ENCODE results near the gene RNF182.

Gene RNF182

GRCh38 chr6:13907001-13907350 lies 17.8 kb upstream of the RNF182 start:
- Histone ChIP-seq H3K79me2 (ENCODE audit: control insufficient read depth, insufficient read depth, low read length) (no peaks in the 10 kb centered on the region), H3K4me2 (ENCODE audit: low read length) (no peak overlapping the region), H3K4me3 (ENCODE audit: low read length) (no peak overlapping the region), H3K4ac (ENCODE audit: low read depth, low read length) (no peak overlapping the region), H2BK5ac (ENCODE audit: low read length) (no peak overlapping the region), H2BK15ac (replicated peaks; ENCODE audit: low read depth) (no peak overlapping the region), H3K56ac (ENCODE audit: low read length) (no peak overlapping the region), H2AK5ac (ENCODE audit: low read length) (no peak overlapping the region), H4K8ac (ENCODE audit: low read depth, low read length) (no peak overlapping the region), H3K4me1 (ENCODE audit: control insufficient read depth, low read depth, low read length) (peaks cover 2% of the 10 kb centered on the region), H3K27ac (ENCODE audit: low read depth, low read length) (no peak overlapping the region), H3K79me1 (ENCODE audit: low read length) (no peaks in the 10 kb centered on the region), H2BK120ac (ENCODE audit: low read depth, low read length) (no peak overlapping the region), H3K23ac (ENCODE audit: low read length) (no peak overlapping the region), H4K5ac (ENCODE audit: low read length) (no peak overlapping the region), H3K27me3 (ENCODE audit: insufficient read depth, low read length, poor library complexity) (no peaks in the 10 kb centered on the region), H3K9ac (ENCODE audit: low read length) (no peak overlapping the region), H3K36me3 (ENCODE audit: control insufficient read depth, insufficient read depth, low read length) (no peaks in the 10 kb centered on the region), H3K18ac (ENCODE audit: low read length) (no peak overlapping the region)
- WGBS (ENCODE audit: extremely low coverage, insufficient coverage, low lambda C conversion rate), result no CpG with 5 or more reads among the region's 2 CpGs
- DNase-seq, result no peak

GRCh38 chr6:13907614-13908215 lies 17.0 kb upstream of the RNF182 start:
- Histone ChIP-seq H3K36me3 (ENCODE audit: control insufficient read depth, insufficient read depth, low read length) (no peaks in the 10 kb centered on the region), H3K4me1 (ENCODE audit: control insufficient read depth, low read depth, low read length) (peaks cover 2% of the 10 kb centered on the region), H3K79me2 (ENCODE audit: control insufficient read depth, insufficient read depth, low read length) (no peaks in the 10 kb centered on the region), H3K18ac (ENCODE audit: low read length) (no peak overlapping the region), H4K5ac (ENCODE audit: low read length) (no peak overlapping the region), H3K9ac (ENCODE audit: low read length) (no peak overlapping the region), H2AK5ac (ENCODE audit: low read length) (no peak overlapping the region), H3K23ac (ENCODE audit: low read length) (no peak overlapping the region), H4K8ac (ENCODE audit: low read depth, low read length) (no peak overlapping the region), H3K56ac (ENCODE audit: low read length) (no peak overlapping the region), H2BK5ac (ENCODE audit: low read length) (no peak overlapping the region), H3K79me1 (ENCODE audit: low read length) (no peaks in the 10 kb centered on the region), H2BK120ac (ENCODE audit: low read depth, low read length) (no peak overlapping the region), H3K27ac (ENCODE audit: low read depth, low read length) (no peak overlapping the region), H3K27me3 (ENCODE audit: insufficient read depth, low read length, poor library complexity) (no peaks in the 10 kb centered on the region), H3K4ac (ENCODE audit: low read depth, low read length) (no peak overlapping the region), H3K4me3 (ENCODE audit: low read length) (no peak overlapping the region), H2BK15ac (replicated peaks; ENCODE audit: low read depth) (no peak overlapping the region), H3K4me2 (ENCODE audit: low read length) (no peak overlapping the region)
- no peak for DNase-seq
- WGBS (ENCODE audit: extremely low coverage, insufficient coverage, low lambda C conversion rate), result no CpG with 5 or more reads among the region's 2 CpGs

GRCh38 chr6:13908955-13909381 lies 15.8 kb upstream of the RNF182 start:
- H4K5ac ChIP-seq (ENCODE audit: low read length), result no peak overlapping the region
- H3K4me1 ChIP-seq (ENCODE audit: control insufficient read depth, low read depth, low read length), result peaks cover 2% of the 10 kb centered on the region
- DNase-seq, result peak; percentile 83
- H3K56ac ChIP-seq (ENCODE audit: low read length), result peak overlapping the region; percentile 53
- H3K27me3 ChIP-seq (ENCODE audit: insufficient read depth, low read length, poor library complexity), result no peaks in the 10 kb centered on the region
- no peak overlapping the region for H4K8ac ChIP-seq (ENCODE audit: low read depth, low read length)
- H3K4me2 ChIP-seq (ENCODE audit: low read length), result no peak overlapping the region
- no peak overlapping the region for H2BK5ac ChIP-seq (ENCODE audit: low read length)
- no peaks in the 10 kb centered on the region for H3K79me1 ChIP-seq (ENCODE audit: low read length)
- no peak overlapping the region for H3K18ac ChIP-seq (ENCODE audit: low read length)
- H2BK120ac ChIP-seq (ENCODE audit: low read depth, low read length), result no peak overlapping the region
- no peaks in the 10 kb centered on the region for H3K36me3 ChIP-seq (ENCODE audit: control insufficient read depth, insufficient read depth, low read length)
- no peak overlapping the region for H2AK5ac ChIP-seq (ENCODE audit: low read length)
- no peak overlapping the region for H3K27ac ChIP-seq (ENCODE audit: low read depth, low read length)
- no peak overlapping the region for H3K9ac ChIP-seq (ENCODE audit: low read length)
- no CpG with 5 or more reads among the region's 3 CpGs for WGBS (ENCODE audit: extremely low coverage, insufficient coverage, low lambda C conversion rate)
- H3K4ac ChIP-seq (ENCODE audit: low read depth, low read length), result no peak overlapping the region
- H3K23ac ChIP-seq (ENCODE audit: low read length), result no peak overlapping the region
- H3K79me2 ChIP-seq (ENCODE audit: control insufficient read depth, insufficient read depth, low read length), result no peaks in the 10 kb centered on the region
- H3K4me3 ChIP-seq (ENCODE audit: low read length), result no peak overlapping the region
- no peak overlapping the region for H2BK15ac ChIP-seq (replicated peaks; ENCODE audit: low read depth)

- H2BK120ac ChIP-seq (ENCODE audit: low read depth, low read length), result no peak overlapping the region
- no peak overlapping the region for H3K4me2 ChIP-seq (ENCODE audit: low read length)
- H2BK5ac ChIP-seq (ENCODE audit: low read length), result no peak overlapping the region
- no peak overlapping the region for H3K4me3 ChIP-seq (ENCODE audit: low read length)
- H3K18ac ChIP-seq (ENCODE audit: low read length), result no peak overlapping the region
- no peak overlapping the region for H3K56ac ChIP-seq (ENCODE audit: low read length)
- no peak for DNase-seq
- H3K9ac ChIP-seq (ENCODE audit: low read length), result no peak overlapping the region
- H2AK5ac ChIP-seq (ENCODE audit: low read length), result no peak overlapping the region
- no CpG with 5 or more reads among the region's 2 CpGs for WGBS (ENCODE audit: extremely low coverage, insufficient coverage, low lambda C conversion rate)
- no peak overlapping the region for H4K8ac ChIP-seq (ENCODE audit: low read depth, low read length)
- H3K27me3 ChIP-seq (ENCODE audit: insufficient read depth, low read length, poor library complexity), result no peaks in the 10 kb centered on the region
- H3K23ac ChIP-seq (ENCODE audit: low read length), result no peak overlapping the region
- no peaks in the 10 kb centered on the region for H3K79me2 ChIP-seq (ENCODE audit: control insufficient read depth, insufficient read depth, low read length)
- no peaks in the 10 kb centered on the region for H3K36me3 ChIP-seq (ENCODE audit: control insufficient read depth, insufficient read depth, low read length)
- H3K79me1 ChIP-seq (ENCODE audit: low read length), result no peaks in the 10 kb centered on the region
- H3K4me1 ChIP-seq (ENCODE audit: control insufficient read depth, low read depth, low read length), result peaks cover 2% of the 10 kb centered on the region
- no peak overlapping the region for H3K4ac ChIP-seq (ENCODE audit: low read depth, low read length)
- H2BK15ac ChIP-seq (replicated peaks; ENCODE audit: low read depth), result no peak overlapping the region
- H4K5ac ChIP-seq (ENCODE audit: low read length), result no peak overlapping the region
- no peak overlapping the region for H3K27ac ChIP-seq (ENCODE audit: low read depth, low read length)
These were observed 14.3 kb upstream of the RNF182 start for GRCh38 chr6:13910443-13910842.

- H2BK15ac ChIP-seq (replicated peaks; ENCODE audit: low read depth), result no peak overlapping the region
- H3K79me2 ChIP-seq (ENCODE audit: control insufficient read depth, insufficient read depth, low read length), result no peaks in the 10 kb centered on the region
- no peak overlapping the region for H3K23ac ChIP-seq (ENCODE audit: low read length)
- H3K9ac ChIP-seq (ENCODE audit: low read length), result no peak overlapping the region
- H3K18ac ChIP-seq (ENCODE audit: low read length), result no peak overlapping the region
- no peak for DNase-seq
- no peak overlapping the region for H3K27ac ChIP-seq (ENCODE audit: low read depth, low read length)
- no peak overlapping the region for H2BK5ac ChIP-seq (ENCODE audit: low read length)
- H4K5ac ChIP-seq (ENCODE audit: low read length), result no peak overlapping the region
- H3K79me1 ChIP-seq (ENCODE audit: low read length), result no peaks in the 10 kb centered on the region
- H3K56ac ChIP-seq (ENCODE audit: low read length), result no peak overlapping the region
- no peak overlapping the region for H3K4me3 ChIP-seq (ENCODE audit: low read length)
- H2BK120ac ChIP-seq (ENCODE audit: low read depth, low read length), result no peak overlapping the region
- no peaks in the 10 kb centered on the region for H3K36me3 ChIP-seq (ENCODE audit: control insufficient read depth, insufficient read depth, low read length)
- no peaks in the 10 kb centered on the region for H3K27me3 ChIP-seq (ENCODE audit: insufficient read depth, low read length, poor library complexity)
- H3K4ac ChIP-seq (ENCODE audit: low read depth, low read length), result no peak overlapping the region
- peaks cover 2% of the 10 kb centered on the region for H3K4me1 ChIP-seq (ENCODE audit: control insufficient read depth, low read depth, low read length)
- WGBS (ENCODE audit: extremely low coverage, insufficient coverage, low lambda C conversion rate), result no CpG with 5 or more reads among the region's 2 CpGs
- no peak overlapping the region for H4K8ac ChIP-seq (ENCODE audit: low read depth, low read length)
- H2AK5ac ChIP-seq (ENCODE audit: low read length), result no peak overlapping the region
- H3K4me2 ChIP-seq (ENCODE audit: low read length), result no peak overlapping the region
These were observed 13.4 kb upstream of the RNF182 start for GRCh38 chr6:13911337-13911736.

Measured in mesendoderm (in vitro differentiated cells).